SJSA1 (cell line): ENCODE measurements around the gene HBB. TPM values are rescaled to one million over a fixed set of nuclear protein-coding genes. Genes with fewer than 3 reads are reported as not detected.
"Not testable (repeated sequence)": the region's sequence is repeated elsewhere in the genome, so short reads cannot be mapped to it uniquely, and the experiment has no call there.

ENCODE experiments used
- DNase-seq, 2 experiments: peaks; one replicate each; pipeline ENCODE4 v3.0.0-alpha.2; 2015 to 2020; ENCODE audit warnings: low spot score in 2 of 2, low read depth in 1 of 2
- H3K27ac ChIP-seq: fragments of 250-450 bp; sonication (Bioruptor Pico); 2 replicates; pipeline ENCODE4 v1.5.1; 2020; ENCODE audit warnings: mild to moderate bottlenecking, moderate library complexity
- H3K27me3 ChIP-seq: fragments of 250-450 bp; sonication (Bioruptor Pico); replicated peaks from 2 replicates; pipeline ENCODE4 v1.5.1; 2020; ENCODE audit warnings: mild to moderate bottlenecking, moderate library complexity
- H3K36me3 ChIP-seq: fragments of 250-450 bp; sonication (Bioruptor Pico); 2 replicates; pipeline ENCODE4 v1.5.1; 2020; ENCODE audit warnings: mild to moderate bottlenecking
- H3K4me1 ChIP-seq: fragments of 250-450 bp; sonication (Bioruptor Pico); replicated peaks from 2 replicates; pipeline ENCODE4 v1.6.1; 2021; ENCODE audit warnings: mild to moderate bottlenecking
- H3K4me3 ChIP-seq: fragments of 250-450 bp; sonication (Bioruptor Pico); 2 replicates; pipeline ENCODE4 v1.5.1; 2020; ENCODE audit warnings: mild to moderate bottlenecking
- H3K9me3 ChIP-seq: fragments of 250-450 bp; sonication (Bioruptor Pico); replicated peaks from 2 replicates; pipeline ENCODE4 v1.5.1; 2020; ENCODE audit warnings: mild to moderate bottlenecking
- total RNA-seq: library from RNA; depleted of rRNA; stranded (reverse); fragments of >200 nt; shearing (Covaris generic); gene quantifications from 2 replicates; pipeline ENCODE4 v1.2.3, GENCODE V29; 2014

The HBB gene
- total RNA-seq, 1 experiment from 2014 or later = not detected

GRCh38 chr11:5253440-5253839, 26.6 kb upstream of the HBB start:
- H3K9me3 ChIP-seq, H3K4me1 ChIP-seq, DNase-seq, H3K4me3 ChIP-seq, H3K27ac ChIP-seq, H3K36me3 ChIP-seq: not testable (repeated sequence)
- H3K27me3 ChIP-seq = peaks cover 11% of the 10 kb centered on the region

GRCh38 chr11:5252919-5253265, 26.0 kb upstream of the HBB start:
- no peak for DNase-seq
- Histone ChIP-seq H3K27ac (no peak overlapping the region), H3K4me1 (no peaks in the 10 kb centered on the region), H3K27me3 (peaks cover 12% of the 10 kb centered on the region), H3K36me3 (no peaks in the 10 kb centered on the region), H3K4me3 (no peak overlapping the region), H3K9me3 (no peaks in the 10 kb centered on the region)

- H3K27me3 ChIP-seq = peaks cover 18% of the 10 kb centered on the region
- no peaks in the 10 kb centered on the region for H3K36me3 ChIP-seq
- H3K9me3 ChIP-seq = no peaks in the 10 kb centered on the region
- no peak for DNase-seq
- no peak overlapping the region for H3K4me3 ChIP-seq
- H3K27ac ChIP-seq = no peak overlapping the region
- no peaks in the 10 kb centered on the region for H3K4me1 ChIP-seq
Observed at GRCh38 chr11:5252192-5252918, 25.5 kb upstream of the HBB start.

GRCh38 chr11:5251746-5252145, 24.9 kb upstream of the HBB start:
- Histone ChIP-seq H3K4me3 (no peak overlapping the region), H3K27me3 (peaks cover 20% of the 10 kb centered on the region), H3K9me3 (no peaks in the 10 kb centered on the region), H3K36me3 (no peaks in the 10 kb centered on the region), H3K27ac (no peak overlapping the region), H3K4me1 (no peaks in the 10 kb centered on the region)
- DNase-seq = no peak

- peaks cover 24% of the 10 kb centered on the region for H3K27me3 ChIP-seq
- no peak for DNase-seq
- H3K9me3 ChIP-seq = no peaks in the 10 kb centered on the region
Observed at GRCh38 chr11:5250543-5251204, 23.8 kb upstream of the HBB start.

GRCh38 chr11:5249807-5250396, 23.0 kb upstream of the HBB start, which contains the start of gene HBG1:
HBG1 (minus strand) TSS chr11:5249857; CDS start chr11:5249804, 53 bp downstream.
- DNase-seq, H3K4me3 ChIP-seq, H3K4me1 ChIP-seq, H3K9me3 ChIP-seq, H3K36me3 ChIP-seq, H3K27ac ChIP-seq: not testable (repeated sequence)
- H3K27me3 ChIP-seq = peaks cover 27% of the 10 kb centered on the region

More at GRCh38 chr11:5250543-5251204, 23.8 kb upstream of the HBB start:
- Histone ChIP-seq H3K4me3 (no peak overlapping the region), H3K4me1 (no peaks in the 10 kb centered on the region), H3K27ac (no peak overlapping the region), H3K36me3 (no peaks in the 10 kb centered on the region)

GRCh38 chr11:5248498-5248897, 21.6 kb upstream of the HBB start:
- not testable (repeated sequence) for H3K9me3 ChIP-seq, DNase-seq, H3K4me3 ChIP-seq, H3K27ac ChIP-seq, H3K4me1 ChIP-seq, H3K36me3 ChIP-seq
- H3K27me3 ChIP-seq = peaks cover 29% of the 10 kb centered on the region

GRCh38 chr11:5247472-5248192, 20.8 kb upstream of the HBB start:
- no peaks in the 10 kb centered on the region for H3K4me1 ChIP-seq
- no peak overlapping the region for H3K27ac ChIP-seq
- DNase-seq = no peak
- H3K4me3 ChIP-seq = no peak overlapping the region
- H3K36me3 ChIP-seq = no peaks in the 10 kb centered on the region
- no peaks in the 10 kb centered on the region for H3K9me3 ChIP-seq
- peaks cover 29% of the 10 kb centered on the region for H3K27me3 ChIP-seq

- no peaks in the 10 kb centered on the region for H3K36me3 ChIP-seq
- DNase-seq = no peak
- H3K27me3 ChIP-seq = peaks cover 24% of the 10 kb centered on the region
Observed at GRCh38 chr11:5246772-5247471, 20.1 kb upstream of the HBB start.

GRCh38 chr11:5245155-5245554, 18.3 kb upstream of the HBB start:
- Histone ChIP-seq H3K9me3 (no peaks in the 10 kb centered on the region), H3K27ac (no peak overlapping the region), H3K27me3 (peaks cover 21% of the 10 kb centered on the region), H3K4me1 (no peaks in the 10 kb centered on the region), H3K36me3 (no peaks in the 10 kb centered on the region), H3K4me3 (no peak overlapping the region)
- DNase-seq = no peak

More at GRCh38 chr11:5246772-5247471, 20.1 kb upstream of the HBB start:
- Histone ChIP-seq H3K9me3 (no peaks in the 10 kb centered on the region), H3K4me1 (no peaks in the 10 kb centered on the region), H3K4me3 (no peak overlapping the region), H3K27ac (no peak overlapping the region)

GRCh38 chr11:5243816-5244180, 16.9 kb upstream of the HBB start:
- Histone ChIP-seq H3K27ac (no peak overlapping the region), H3K9me3 (no peaks in the 10 kb centered on the region), H3K27me3 (peaks cover 21% of the 10 kb centered on the region), H3K4me1 (no peaks in the 10 kb centered on the region), H3K36me3 (no peaks in the 10 kb centered on the region), H3K4me3 (no peak overlapping the region)
- DNase-seq = no peak

GRCh38 chr11:5242933-5243815, 16.3 kb upstream of the HBB start:
- H3K4me1 ChIP-seq = no peaks in the 10 kb centered on the region
- no peaks in the 10 kb centered on the region for H3K36me3 ChIP-seq
- no peak overlapping the region for H3K27ac ChIP-seq
- peaks cover 21% of the 10 kb centered on the region for H3K27me3 ChIP-seq
- DNase-seq = no peak
- no peak overlapping the region for H3K4me3 ChIP-seq
- H3K9me3 ChIP-seq = no peaks in the 10 kb centered on the region

GRCh38 chr11:5242208-5242607, 15.3 kb upstream of the HBB start:
- Histone ChIP-seq H3K27ac (no peak overlapping the region), H3K4me1 (no peaks in the 10 kb centered on the region), H3K36me3 (no peaks in the 10 kb centered on the region), H3K9me3 (no peaks in the 10 kb centered on the region), H3K27me3 (peaks cover 13% of the 10 kb centered on the region), H3K4me3 (no peak overlapping the region)
- DNase-seq = no peak
